OCI-LY3 (cell line): Measurements from ENCODE around the gene REELD1.

Experiments used
- CTCF ChIP-seq: fragments of 200-600, 300-600 bp; sonication (generic); IDR thresholded peaks from 2 replicates; pipeline ENCODE4 v1.5.1; 2014; ENCODE audit warnings: antibody characterized with exemption, low read length, low read depth
- EZH2phosphoT487 ChIP-seq: fragments of 200-600 bp; shearing (Covaris generic); IDR thresholded peaks from 2 replicates; pipeline ENCODE4 v1.6.1; 2018; ENCODE audit warnings: antibody characterized with exemption, mixed run types, low read depth

- no peak for TF ChIP-seq CTCF
- TF ChIP-seq EZH2phosphoT487: no peak
These were observed 28.3 kb upstream of the REELD1 start for GRCh38 chr4:146186041-146186440.
